HL-60 (cell line): ENCODE measurements around the gene GAL3ST2.

Experiments
- DNase-seq, 2 experiments: peaks; one replicate each; pipeline ENCODE4 v3.0.0-alpha.2; 2010 to 2020; ENCODE audit warnings: low read depth in 1 of 2, low spot score in 1 of 2
- H3K27ac ChIP-seq: fragments of 250-450 bp; sonication (Bioruptor Pico); replicated peaks from 2 replicates; pipeline ENCODE4 v1.5.1; 2020; ENCODE audit warnings: mild to moderate bottlenecking, moderate library complexity
- H3K27me3 ChIP-seq: fragments of 250-450 bp; sonication (Bioruptor Pico); 2 replicates; pipeline ENCODE4 v1.5.1; 2021; ENCODE audit warnings: mild to moderate bottlenecking, moderate library complexity; ENCODE audit not compliant: insufficient read depth, poor library complexity, severe bottlenecking
- H3K4me3 ChIP-seq: replicated peaks from 2 replicates; pipeline ENCODE4 v1.5.1; 2011; ENCODE audit warnings: mild to moderate bottlenecking, control low read depth, low read length; ENCODE audit not compliant: insufficient read depth
- CTCF ChIP-seq: IDR thresholded peaks from one replicate; pipeline ENCODE4 v1.5.1; 2011; ENCODE audit warnings: low read length, control low read depth, inconsistent platforms; ENCODE audit not compliant: insufficient read depth
- GABPA ChIP-seq: IDR thresholded peaks from 2 replicates; pipeline ENCODE4 v1.6.1; 2012; ENCODE audit warnings: low read depth
- POLR2AphosphoS5 ChIP-seq: IDR thresholded peaks from 2 replicates; pipeline ENCODE4 v1.6.1; 2012; ENCODE audit warnings: low read depth
- SPI1 ChIP-seq: IDR thresholded peaks from 2 replicates; pipeline ENCODE4 v1.6.1; 2012; ENCODE audit warnings: low read depth, mild to moderate bottlenecking, borderline replicate concordance
- TF ChIP-seq, protein P1 (sequence below): IDR thresholded peaks from 2 replicates; pipeline ENCODE4 v1.6.1; 2012; ENCODE audit warnings: low read depth; ENCODE audit not compliant: insufficient replicate concordance

GAL3ST2 gene

DNA sequence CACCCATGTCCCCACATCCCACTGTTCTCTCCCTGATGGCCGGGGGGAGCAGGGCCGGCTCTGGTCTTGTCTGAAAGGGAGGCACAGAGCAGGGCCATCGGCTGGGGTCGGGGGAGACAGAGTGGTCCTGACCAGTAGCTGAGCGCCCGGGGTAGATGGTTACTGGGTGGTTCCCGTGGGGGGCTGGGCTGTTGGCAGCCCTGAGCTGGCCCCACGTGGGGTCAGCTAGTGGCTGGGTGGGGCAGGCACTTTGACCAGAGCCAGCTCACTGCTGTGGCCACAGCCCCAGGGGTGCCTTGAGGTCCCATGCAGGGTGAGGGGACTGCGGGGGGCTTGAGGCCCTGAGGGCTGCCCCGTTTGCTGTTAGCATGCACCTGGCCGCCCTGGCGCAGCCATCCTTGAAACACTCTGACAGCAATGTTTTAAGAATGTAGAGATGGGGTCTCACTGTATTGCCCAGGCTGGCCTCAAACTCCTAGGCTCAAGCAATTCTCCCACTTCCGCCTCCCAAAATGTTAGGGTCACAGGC, 20.1 kb downstream of the GAL3ST2 start:
- TF ChIP-seq CTCF (no peak), GABPA (no peak), SPI1 (no peak), POLR2AphosphoS5 (no peak)
- TF ChIP-seq, protein P1, sequence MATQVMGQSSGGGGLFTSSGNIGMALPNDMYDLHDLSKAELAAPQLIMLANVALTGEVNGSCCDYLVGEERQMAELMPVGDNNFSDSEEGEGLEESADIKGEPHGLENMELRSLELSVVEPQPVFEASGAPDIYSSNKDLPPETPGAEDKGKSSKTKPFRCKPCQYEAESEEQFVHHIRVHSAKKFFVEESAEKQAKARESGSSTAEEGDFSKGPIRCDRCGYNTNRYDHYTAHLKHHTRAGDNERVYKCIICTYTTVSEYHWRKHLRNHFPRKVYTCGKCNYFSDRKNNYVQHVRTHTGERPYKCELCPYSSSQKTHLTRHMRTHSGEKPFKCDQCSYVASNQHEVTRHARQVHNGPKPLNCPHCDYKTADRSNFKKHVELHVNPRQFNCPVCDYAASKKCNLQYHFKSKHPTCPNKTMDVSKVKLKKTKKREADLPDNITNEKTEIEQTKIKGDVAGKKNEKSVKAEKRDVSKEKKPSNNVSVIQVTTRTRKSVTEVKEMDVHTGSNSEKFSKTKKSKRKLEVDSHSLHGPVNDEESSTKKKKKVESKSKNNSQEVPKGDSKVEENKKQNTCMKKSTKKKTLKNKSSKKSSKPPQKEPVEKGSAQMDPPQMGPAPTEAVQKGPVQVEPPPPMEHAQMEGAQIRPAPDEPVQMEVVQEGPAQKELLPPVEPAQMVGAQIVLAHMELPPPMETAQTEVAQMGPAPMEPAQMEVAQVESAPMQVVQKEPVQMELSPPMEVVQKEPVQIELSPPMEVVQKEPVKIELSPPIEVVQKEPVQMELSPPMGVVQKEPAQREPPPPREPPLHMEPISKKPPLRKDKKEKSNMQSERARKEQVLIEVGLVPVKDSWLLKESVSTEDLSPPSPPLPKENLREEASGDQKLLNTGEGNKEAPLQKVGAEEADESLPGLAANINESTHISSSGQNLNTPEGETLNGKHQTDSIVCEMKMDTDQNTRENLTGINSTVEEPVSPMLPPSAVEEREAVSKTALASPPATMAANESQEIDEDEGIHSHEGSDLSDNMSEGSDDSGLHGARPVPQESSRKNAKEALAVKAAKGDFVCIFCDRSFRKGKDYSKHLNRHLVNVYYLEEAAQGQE = no peak
- no peak for DNase-seq
- Histone ChIP-seq H3K27ac (no peak overlapping the region), H3K4me3 (no peak overlapping the region), H3K27me3 (no peaks in the 10 kb centered on the region)

DNA sequence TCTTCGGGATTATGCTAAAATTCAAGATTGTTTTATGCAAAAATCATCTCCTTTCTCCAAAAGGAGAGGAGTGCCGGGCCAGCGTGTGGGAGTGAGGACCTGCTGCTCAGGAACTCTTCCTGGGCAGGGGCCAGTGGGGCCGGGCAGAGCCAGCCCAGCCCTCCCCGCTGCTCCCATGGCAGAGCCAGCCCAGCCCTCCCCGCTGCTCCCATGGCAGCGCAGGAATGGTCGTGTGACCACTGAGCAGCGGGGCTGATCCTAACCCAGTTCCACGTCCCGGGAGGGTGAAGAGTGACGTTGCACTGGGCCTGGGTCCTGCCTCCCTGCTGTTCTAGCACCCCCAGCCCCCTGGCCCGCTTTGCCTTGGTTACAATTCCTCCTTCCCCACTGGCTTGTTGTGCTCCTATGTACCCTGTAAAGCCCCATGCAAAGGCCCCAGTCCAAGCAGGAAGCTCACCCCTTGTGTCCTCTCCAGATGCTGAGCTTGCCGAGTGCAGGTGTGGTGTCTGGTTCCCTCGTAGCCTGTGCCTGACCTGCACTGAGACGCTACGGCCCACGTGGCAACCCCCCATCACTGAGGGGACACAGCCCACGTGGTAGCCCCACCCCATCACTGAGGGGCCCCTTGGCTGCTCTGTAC, 20.9 kb downstream of the GAL3ST2 start:
- Histone ChIP-seq H3K27me3 (no peaks in the 10 kb centered on the region), H3K27ac (no peak overlapping the region), H3K4me3 (no peak overlapping the region)
- no peak for DNase-seq
- TF ChIP-seq SPI1 = no peak
- TF ChIP-seq GABPA = no peak
- TF ChIP-seq, protein P1 = no peak
- no peak for TF ChIP-seq POLR2AphosphoS5
- no peak for TF ChIP-seq CTCF

DNA sequence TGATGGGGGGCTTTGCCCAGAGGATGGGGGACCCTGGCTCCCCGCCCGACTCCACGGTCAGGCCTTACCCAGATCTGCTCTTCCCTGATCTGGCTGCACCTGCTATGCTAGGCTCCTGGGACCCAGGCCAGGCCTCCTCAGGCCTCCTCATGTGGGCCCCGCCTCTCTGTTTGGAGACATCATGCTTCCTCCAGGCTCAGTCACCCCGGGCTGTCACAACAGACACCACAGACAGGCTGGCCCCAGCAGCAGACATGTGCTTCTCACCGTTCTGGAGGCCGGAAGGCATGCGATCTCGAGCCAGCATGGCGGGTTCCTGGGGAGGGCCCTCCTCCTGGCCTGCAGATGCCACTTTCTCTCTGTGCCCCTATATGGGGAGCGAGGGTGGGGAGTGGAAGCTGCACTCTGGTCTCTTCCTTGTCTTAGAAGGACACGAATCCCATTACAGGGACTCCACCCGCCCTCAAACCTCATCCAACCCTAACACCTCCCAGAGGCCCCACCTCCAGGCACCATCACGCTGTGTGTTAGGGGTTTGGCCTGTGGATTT, 21.5 kb downstream of the GAL3ST2 start:
- peaks cover 5% of the 10 kb centered on the region for H3K27me3 ChIP-seq
- DNase-seq = no peak
- no peak overlapping the region for H3K4me3 ChIP-seq
- no peak overlapping the region for H3K27ac ChIP-seq
- TF ChIP-seq GABPA (no peak), SPI1 (no peak), POLR2AphosphoS5 (no peak), CTCF (no peak)
- TF ChIP-seq, protein P1 = no peak
